ENCODE data around the gene MINDY4.

MINDY4 gene

DNA sequence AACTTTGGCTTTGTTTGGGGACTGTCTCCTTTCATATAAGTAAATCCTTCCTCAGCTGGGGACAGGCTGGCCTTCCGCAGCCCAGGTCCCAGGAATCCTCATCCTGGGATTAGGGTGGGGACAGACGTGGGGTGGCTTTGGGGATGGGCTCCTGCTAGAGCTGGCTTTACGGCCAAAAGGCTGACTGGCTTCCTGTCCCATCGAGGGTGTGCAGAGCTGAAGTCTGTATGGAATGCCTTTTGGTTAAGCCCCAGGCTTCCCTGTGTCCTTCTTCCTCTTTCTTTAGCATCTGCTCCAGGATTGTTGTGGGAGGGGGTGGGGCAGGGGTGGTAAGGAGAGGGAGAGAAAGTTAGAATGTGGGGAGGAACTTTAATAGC is 81.1 kb downstream of the MINDY4 start:
- TF ChIP-seq, protein P1, sequence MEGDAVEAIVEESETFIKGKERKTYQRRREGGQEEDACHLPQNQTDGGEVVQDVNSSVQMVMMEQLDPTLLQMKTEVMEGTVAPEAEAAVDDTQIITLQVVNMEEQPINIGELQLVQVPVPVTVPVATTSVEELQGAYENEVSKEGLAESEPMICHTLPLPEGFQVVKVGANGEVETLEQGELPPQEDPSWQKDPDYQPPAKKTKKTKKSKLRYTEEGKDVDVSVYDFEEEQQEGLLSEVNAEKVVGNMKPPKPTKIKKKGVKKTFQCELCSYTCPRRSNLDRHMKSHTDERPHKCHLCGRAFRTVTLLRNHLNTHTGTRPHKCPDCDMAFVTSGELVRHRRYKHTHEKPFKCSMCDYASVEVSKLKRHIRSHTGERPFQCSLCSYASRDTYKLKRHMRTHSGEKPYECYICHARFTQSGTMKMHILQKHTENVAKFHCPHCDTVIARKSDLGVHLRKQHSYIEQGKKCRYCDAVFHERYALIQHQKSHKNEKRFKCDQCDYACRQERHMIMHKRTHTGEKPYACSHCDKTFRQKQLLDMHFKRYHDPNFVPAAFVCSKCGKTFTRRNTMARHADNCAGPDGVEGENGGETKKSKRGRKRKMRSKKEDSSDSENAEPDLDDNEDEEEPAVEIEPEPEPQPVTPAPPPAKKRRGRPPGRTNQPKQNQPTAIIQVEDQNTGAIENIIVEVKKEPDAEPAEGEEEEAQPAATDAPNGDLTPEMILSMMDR (IDR thresholded peaks at IDR 0.05; ENCODE audit: low read depth, low read length, poor library complexity, severe bottlenecking), result no peak
- TF ChIP-seq EZH2phosphoT487 (IDR thresholded peaks at IDR 0.05; ENCODE audit: borderline replicate concordance, low read length), result no peak
- Histone ChIP-seq H3K4me2 (ENCODE audit: low read length) (no peak overlapping the region), H3K9me2 (replicated peaks; ENCODE audit: control insufficient read depth, low read length) (no peaks in the 10 kb centered on the region), H3K36me3 (ENCODE audit: control insufficient read depth, low read length) (no peaks in the 10 kb centered on the region), H3K27me3 (ENCODE audit: control insufficient read depth, low read length) (no peaks in the 10 kb centered on the region), H3K4me3 (ENCODE audit: low read length) (no peak overlapping the region), H3K4me1 (ENCODE audit: control insufficient read depth, low read length) (no peaks in the 10 kb centered on the region), H3K9me3 (ENCODE audit: control insufficient read depth, insufficient read depth, low read length) (no peaks in the 10 kb centered on the region), H3K79me2 (ENCODE audit: control insufficient read depth, low read length) (no peaks in the 10 kb centered on the region), H3K27ac (ENCODE audit: low read depth, low read length) (no peak overlapping the region), H4K20me1 (ENCODE audit: control insufficient read depth, insufficient read depth, low read depth, low read length) (no peaks in the 10 kb centered on the region), H3F3A (ENCODE audit: control insufficient read depth, insufficient read depth) (no peaks in the 10 kb centered on the region)

DNA sequence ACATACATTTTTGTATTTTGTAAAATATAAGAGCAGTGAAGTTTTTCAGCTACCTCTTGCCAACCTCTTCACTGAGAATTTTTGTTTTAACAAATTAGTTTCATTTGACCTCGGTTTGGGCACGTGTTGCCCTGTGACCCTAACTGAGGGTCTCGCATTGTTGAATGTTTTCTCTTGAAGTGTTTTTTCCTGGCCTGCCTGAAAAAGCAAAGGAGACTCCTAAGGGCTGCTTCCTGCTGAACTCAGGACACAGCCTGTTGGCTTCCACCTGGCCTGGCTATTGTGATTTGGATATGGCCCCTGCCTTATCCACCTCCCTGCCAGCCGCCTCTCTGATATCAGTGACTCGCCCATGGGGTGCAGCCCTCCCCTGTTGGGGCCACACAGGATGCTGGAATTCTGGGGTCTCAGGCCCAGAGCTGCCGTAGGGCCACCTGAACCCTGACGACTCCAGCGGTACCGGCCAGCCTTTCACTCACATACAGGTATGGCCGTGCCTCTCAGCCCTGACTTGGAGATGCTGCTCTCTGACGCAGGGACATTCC is 81.6 kb downstream of the MINDY4 start:
- no peaks in the 10 kb centered on the region for H3K9me3 ChIP-seq (ENCODE audit: control insufficient read depth, insufficient read depth, low read length)
- no peaks in the 10 kb centered on the region for H3K79me2 ChIP-seq (ENCODE audit: control insufficient read depth, low read length)
- TF ChIP-seq EZH2phosphoT487 (IDR thresholded peaks at IDR 0.05; ENCODE audit: borderline replicate concordance, low read length), result no peak
- TF ChIP-seq, protein P1 (IDR thresholded peaks at IDR 0.05; ENCODE audit: low read depth, low read length, poor library complexity, severe bottlenecking), result no peak
- no peaks in the 10 kb centered on the region for H3K27me3 ChIP-seq (ENCODE audit: control insufficient read depth, low read length)
- no peaks in the 10 kb centered on the region for H3K4me1 ChIP-seq (ENCODE audit: control insufficient read depth, low read length)
- no peaks in the 10 kb centered on the region for H3K36me3 ChIP-seq (ENCODE audit: control insufficient read depth, low read length)
- no peaks in the 10 kb centered on the region for H4K20me1 ChIP-seq (ENCODE audit: control insufficient read depth, insufficient read depth, low read depth, low read length)
- no peak overlapping the region for H3K27ac ChIP-seq (ENCODE audit: low read depth, low read length)
- H3F3A ChIP-seq (ENCODE audit: control insufficient read depth, insufficient read depth), result no peaks in the 10 kb centered on the region
- no peaks in the 10 kb centered on the region for H3K9me2 ChIP-seq (replicated peaks; ENCODE audit: control insufficient read depth, low read length)
- no peak overlapping the region for H3K4me2 ChIP-seq (ENCODE audit: low read length)
- no peak overlapping the region for H3K4me3 ChIP-seq (ENCODE audit: low read length)

DNA sequence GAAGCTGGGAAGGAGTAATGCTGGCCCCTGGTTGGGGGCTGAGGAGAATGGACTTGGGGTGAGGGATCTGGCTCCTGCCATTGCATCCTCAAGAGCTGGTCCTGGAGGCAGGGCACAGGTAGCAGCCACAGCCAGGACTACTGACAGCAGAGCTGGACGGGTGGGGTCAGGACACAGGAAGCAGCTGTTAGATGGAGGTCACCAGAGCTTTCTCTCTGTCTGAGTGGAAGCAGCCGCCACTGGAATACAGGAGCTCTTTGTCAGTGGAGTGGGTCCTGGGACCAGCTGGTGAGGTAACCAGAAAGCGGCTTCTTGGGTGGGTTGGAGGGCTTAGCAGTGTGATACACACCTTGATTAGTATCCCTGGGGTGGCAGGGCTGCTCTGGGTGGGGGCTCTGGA is 82.4 kb downstream of the MINDY4 start:
- no peaks in the 10 kb centered on the region for H3K4me1 ChIP-seq (ENCODE audit: control insufficient read depth, low read length)
- no peaks in the 10 kb centered on the region for H3K36me3 ChIP-seq (ENCODE audit: control insufficient read depth, low read length)
- H3K4me2 ChIP-seq (ENCODE audit: low read length), result no peak overlapping the region
- H4K20me1 ChIP-seq (ENCODE audit: control insufficient read depth, insufficient read depth, low read depth, low read length), result no peaks in the 10 kb centered on the region
- H3K9me2 ChIP-seq (replicated peaks; ENCODE audit: control insufficient read depth, low read length), result no peaks in the 10 kb centered on the region
- no peaks in the 10 kb centered on the region for H3F3A ChIP-seq (ENCODE audit: control insufficient read depth, insufficient read depth)
- H3K27ac ChIP-seq (ENCODE audit: low read depth, low read length), result no peak overlapping the region
- no peaks in the 10 kb centered on the region for H3K27me3 ChIP-seq (ENCODE audit: control insufficient read depth, low read length)
- no peaks in the 10 kb centered on the region for H3K79me2 ChIP-seq (ENCODE audit: control insufficient read depth, low read length)
- H3K4me3 ChIP-seq (ENCODE audit: low read length), result no peak overlapping the region
- TF ChIP-seq, protein P1 (IDR thresholded peaks at IDR 0.05; ENCODE audit: low read depth, low read length, poor library complexity, severe bottlenecking), result no peak
- no peak for TF ChIP-seq EZH2phosphoT487 (IDR thresholded peaks at IDR 0.05; ENCODE audit: borderline replicate concordance, low read length)
- H3K9me3 ChIP-seq (ENCODE audit: control insufficient read depth, insufficient read depth, low read length), result no peaks in the 10 kb centered on the region
